Erythroblast (primary cell): ENCODE data around the gene INTS6.

Experiments
- DNase-seq, 2 experiments: peaks; one replicate each; lab custom pipeline; 2025; lab: John Stamatoyannopoulos, UW
- GATA1 ChIP-seq: IDR thresholded peaks from 2 replicates; pipeline ENCODE4 v1.6.1; 2011; ENCODE audit warnings: low read depth, mild to moderate bottlenecking, control low read depth, low read length, moderate library complexity
- POLR2A ChIP-seq: IDR thresholded peaks from 2 replicates; pipeline ENCODE4 v1.6.1; 2011; ENCODE audit warnings: mild to moderate bottlenecking, low read length

Gene INTS6

DNA sequence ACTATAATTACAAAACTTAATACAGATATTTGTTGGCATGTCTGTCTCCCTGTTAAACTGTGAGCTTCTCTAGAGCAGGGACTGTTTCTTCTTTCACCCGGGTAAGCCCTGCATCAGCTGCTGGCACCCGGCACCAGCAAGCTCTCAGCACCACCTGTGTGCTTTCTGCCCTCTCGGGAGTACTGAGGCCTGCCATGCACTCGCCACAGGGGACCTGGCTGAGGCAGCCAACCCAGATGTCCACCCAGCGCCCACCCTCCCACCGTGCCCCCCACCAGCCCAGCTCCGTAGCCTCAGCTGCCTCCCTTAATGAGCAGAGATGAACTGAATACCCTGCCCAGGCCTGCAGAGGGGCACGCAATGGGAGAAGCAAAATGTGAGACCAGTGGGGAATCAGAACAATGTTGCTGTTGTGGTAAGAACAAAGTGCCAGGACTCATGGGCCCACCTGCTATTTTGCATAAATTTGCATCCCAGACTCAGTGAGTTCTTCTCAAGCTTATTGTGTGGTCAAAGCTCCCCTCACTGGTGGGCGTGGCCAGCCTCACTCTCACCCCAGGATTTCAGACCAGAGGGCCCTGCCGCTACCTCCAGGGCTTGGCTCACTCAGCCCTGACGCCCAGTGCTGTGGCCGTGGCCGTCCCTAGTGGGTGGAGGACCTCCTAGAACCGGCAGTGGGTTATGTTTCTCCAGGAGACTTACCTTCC is 128.0 kb downstream of the INTS6 start:
- DNase-seq = no peak
- TF ChIP-seq POLR2A (no peak), GATA1 (no peak)

- DNase-seq = no peak
- TF ChIP-seq POLR2A (no peak), GATA1 (no peak)
These were observed 128.9 kb downstream of the INTS6 start for GRCh38 chr13:51323824-51324511.

- no peak for DNase-seq
- TF ChIP-seq GATA1 = no peak
- TF ChIP-seq POLR2A = no peak
These were observed 130.0 kb downstream of the INTS6 start for GRCh38 chr13:51322826-51323225.

- no peak for DNase-seq
- TF ChIP-seq GATA1 = no peak
- TF ChIP-seq POLR2A = no peak
These were observed 131.0 kb downstream of the INTS6 start for GRCh38 chr13:51321836-51322235.

- TF ChIP-seq GATA1 (no peak), POLR2A (no peak)
- no peak for DNase-seq
These were observed 134.0 kb downstream of the INTS6 start for GRCh38 chr13:51318876-51319275.

DNA sequence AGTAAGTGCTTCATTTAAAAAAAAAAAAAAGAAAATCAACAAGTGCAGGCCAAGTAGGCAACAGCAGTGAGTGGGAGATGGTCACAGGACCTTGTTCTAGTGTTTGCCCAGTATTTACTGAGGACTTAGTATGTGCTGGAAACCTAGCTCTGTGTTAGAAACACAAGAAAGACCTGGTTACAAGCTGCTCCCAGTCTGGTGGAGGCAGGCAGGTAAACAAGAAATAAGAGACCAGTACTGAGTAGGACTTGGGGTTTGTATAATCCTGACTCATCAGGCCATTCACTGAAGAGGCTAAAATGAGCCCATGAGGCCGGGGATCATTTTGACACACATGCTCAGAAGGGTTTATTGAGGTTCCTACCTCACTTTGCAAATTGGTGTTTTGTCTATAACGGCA is 134.8 kb downstream of the INTS6 start:
- TF ChIP-seq POLR2A = no peak
- no peak for TF ChIP-seq GATA1
- no peak for DNase-seq

- no peak for DNase-seq
- TF ChIP-seq GATA1 (no peak), POLR2A (no peak)
These were observed 135.6 kb downstream of the INTS6 start for GRCh38 chr13:51317262-51317661.

DNA sequence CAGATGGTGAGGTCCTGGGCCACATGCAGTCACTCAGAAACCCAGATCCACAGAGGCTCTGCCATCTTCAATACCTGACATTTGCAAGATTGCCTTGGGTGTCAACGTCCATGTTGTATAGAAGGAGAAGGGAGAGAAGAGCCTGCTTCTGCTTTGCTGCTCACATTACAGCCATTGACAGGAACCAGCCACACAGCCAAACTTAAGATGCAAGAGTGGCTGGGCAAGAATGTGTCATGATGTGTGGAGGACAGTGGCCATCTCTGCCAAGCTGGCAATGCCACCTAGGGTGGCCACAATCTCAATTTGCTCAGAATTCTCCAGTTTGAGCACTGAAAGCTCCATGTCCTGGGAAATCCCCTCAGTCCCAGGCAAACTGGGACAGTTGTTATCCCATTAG is 139.2 kb downstream of the INTS6 start:
- TF ChIP-seq GATA1 = no peak
- TF ChIP-seq POLR2A = no peak
- no peak for DNase-seq

- no peak for DNase-seq
- TF ChIP-seq GATA1 = no peak
- TF ChIP-seq POLR2A = no peak
These were observed 140.8 kb downstream of the INTS6 start for GRCh38 chr13:51311957-51312520.
